ENCODE results near the gene MARVELD2.

Gene MARVELD2

GRCh38 chr5:69493396-69494133 is 78.6 kb downstream of the MARVELD2 start (continued):
- TF ChIP-seq ZNF658 (tag by site-specific recombination; IDR thresholded peaks at IDR 0.05) (no peak), ZBTB49 (tag by site-specific recombination; IDR thresholded peaks at IDR 0.05; ENCODE audit: low read depth) (no peak), ZNF18 (tag by site-specific recombination; IDR thresholded peaks at IDR 0.05) (peak; percentile 78), ZNF302 (tag by site-specific recombination; IDR thresholded peaks at IDR 0.05; ENCODE audit: low read depth) (no peak), ZNF239 (tag by site-specific recombination; IDR thresholded peaks at IDR 0.05) (no peak), ZNF654 (tag by site-specific recombination; IDR thresholded peaks at IDR 0.05; ENCODE audit: low read depth) (no peak), ZNF10 (tag by site-specific recombination; IDR thresholded peaks at IDR 0.05) (no peak; the same call in 1 of the 2 replicates), PRDM4 (tag by site-specific recombination; IDR thresholded peaks at IDR 0.05) (no peak), OSR2 (tag by site-specific recombination; IDR thresholded peaks at IDR 0.05) (0 out of 2 replicates have a peak, but pooled peaks have one; percentile 26), ZBTB17 (tag by site-specific recombination; IDR thresholded peaks at IDR 0.05) (no peak), ZSCAN4 (tag by site-specific recombination; IDR thresholded peaks at IDR 0.05) (0 out of 2 replicates have a peak, but pooled peaks have one; percentile 7), ZNF629 (tag by site-specific recombination; IDR thresholded peaks at IDR 0.05) (no peak), ZNF664 (tag by site-specific recombination; IDR thresholded peaks at IDR 0.05) (no peak), ZNF221 (tag by site-specific recombination; IDR thresholded peaks at IDR 0.05; ENCODE audit: borderline replicate concordance) (no peak), YY2 (tag by site-specific recombination; IDR thresholded peaks at IDR 0.05) (no peak), ZNF704 (tag by site-specific recombination; IDR thresholded peaks at IDR 0.05) (no peak), ZSCAN30 (tag by site-specific recombination; IDR thresholded peaks at IDR 0.05) (peak; percentile 73), WT1 (tag by site-specific recombination; IDR thresholded peaks at IDR 0.05) (no peak), KLF16 (tag by site-specific recombination; IDR thresholded peaks at IDR 0.05) (no peak), ZNF157 (tag by site-specific recombination; IDR thresholded peaks at IDR 0.05) (no peak), PBX3 (CRISPR knock-in tag; IDR thresholded peaks at IDR 0.05) (0 out of 2 replicates have a peak, but pooled peaks have one; percentile 39), ZEB2 (tag by site-specific recombination; IDR thresholded peaks at IDR 0.05) (0 out of 2 replicates have a peak, but pooled peaks have one; percentile 33), ZNF148 (tag by site-specific recombination; IDR thresholded peaks at IDR 0.05; ENCODE audit: borderline replicate concordance) (no peak), IKZF3 (tag by site-specific recombination; IDR thresholded peaks at IDR 0.05) (0 out of 2 replicates have a peak, but pooled peaks have one; percentile 21), YY1 (tag by site-specific recombination; IDR thresholded peaks at IDR 0.05) (peak; percentile 91), ZNF707 (tag by site-specific recombination; IDR thresholded peaks at IDR 0.05) (no peak), ZNF155 (tag by site-specific recombination; IDR thresholded peaks at IDR 0.05) (no peak), ZNF391 (tag by site-specific recombination; IDR thresholded peaks at IDR 0.05; ENCODE audit: borderline replicate concordance, low read depth) (no peak)

All from HEK293 (cell line).